HEK293T (cell line): ENCODE data around the gene RPTOR.

Experiments used
- ARNT ChIP-seq: fragments of 450-650 bp; IDR thresholded peaks from 2 replicates; pipeline ENCODE4 v1.6.1; 2017; ENCODE audit warnings: mild to moderate bottlenecking
- BHLHE40 ChIP-seq: fragments of 450-650 bp; IDR thresholded peaks from 2 replicates; pipeline ENCODE4 v1.6.1; 2016; ENCODE audit warnings: mild to moderate bottlenecking, moderate library complexity, borderline replicate concordance
- CTBP1 ChIP-seq: fragments of 450-650 bp; IDR thresholded peaks from 2 replicates; pipeline ENCODE4 v1.6.1; 2016; ENCODE audit warnings: borderline replicate concordance
- ELF4 ChIP-seq: fragments of 450-650 bp; IDR thresholded peaks from 2 replicates; pipeline ENCODE4 v1.6.1; 2017; ENCODE audit warnings: antibody characterized with exemption
- FOXK2 ChIP-seq: fragments of 450-650 bp; IDR thresholded peaks from 2 replicates; pipeline ENCODE4 v1.6.1; 2016; ENCODE audit warnings: mild to moderate bottlenecking
- FOXM1 ChIP-seq: fragments of 450-650 bp; IDR thresholded peaks from 2 replicates; pipeline ENCODE4 v1.6.1; 2017; ENCODE audit warnings: mild to moderate bottlenecking, borderline replicate concordance
- L3MBTL2 ChIP-seq: fragments of 450-650 bp; conservative IDR thresholded peaks from 2 replicates; pipeline ENCODE4 v1.6.1; 2016; ENCODE audit warnings: mild to moderate bottlenecking
- NFRKB ChIP-seq: fragments of 450-650 bp; IDR thresholded peaks from 2 replicates; pipeline ENCODE4 v1.6.1; 2016; ENCODE audit warnings: mild to moderate bottlenecking, moderate library complexity
- SP1 ChIP-seq: fragments of 450-650 bp; IDR thresholded peaks from 2 replicates; pipeline ENCODE4 v1.6.1; 2017
- SUZ12 ChIP-seq: fragments of 450-650 bp; IDR thresholded peaks from 2 replicates; pipeline ENCODE4 v1.6.1; 2016; ENCODE audit warnings: mild to moderate bottlenecking
- ZNF384 ChIP-seq: fragments of 450-650 bp; IDR thresholded peaks from 2 replicates; pipeline ENCODE4 v1.6.1; 2016
- TF ChIP-seq, protein P1 (sequence below): fragments of 450-650 bp; IDR thresholded peaks from 2 replicates; pipeline ENCODE4 v1.6.1; 2016

DNA sequence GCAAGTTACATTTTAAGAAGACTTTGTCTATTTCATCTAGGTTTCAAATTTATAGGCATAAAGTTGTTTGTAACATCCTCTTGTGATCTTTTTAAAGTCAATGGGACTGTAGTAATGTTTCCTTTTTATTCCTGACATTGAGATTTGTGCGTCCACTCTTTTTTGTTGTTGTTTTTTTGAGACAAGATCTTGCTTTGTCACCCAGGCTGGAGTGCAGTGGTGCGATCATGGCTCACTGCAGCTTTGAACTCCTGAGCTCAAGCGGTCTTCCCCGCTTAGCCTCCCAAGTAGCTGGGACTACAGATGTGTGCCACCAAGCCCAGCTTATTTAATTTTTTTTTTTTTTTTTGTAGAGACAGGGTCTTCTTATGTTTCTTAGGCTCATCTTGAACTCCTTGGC lies 29.9 kb downstream of the RPTOR start:
- TF ChIP-seq FOXK2 (no peak), FOXM1 (no peak), ARNT (no peak), SUZ12 (no peak), L3MBTL2 (no peak), NFRKB (no peak), ZNF384 (no peak), SP1 (no peak), CTBP1 (no peak), BHLHE40 (no peak), ELF4 (no peak)
- TF ChIP-seq, protein P1, sequence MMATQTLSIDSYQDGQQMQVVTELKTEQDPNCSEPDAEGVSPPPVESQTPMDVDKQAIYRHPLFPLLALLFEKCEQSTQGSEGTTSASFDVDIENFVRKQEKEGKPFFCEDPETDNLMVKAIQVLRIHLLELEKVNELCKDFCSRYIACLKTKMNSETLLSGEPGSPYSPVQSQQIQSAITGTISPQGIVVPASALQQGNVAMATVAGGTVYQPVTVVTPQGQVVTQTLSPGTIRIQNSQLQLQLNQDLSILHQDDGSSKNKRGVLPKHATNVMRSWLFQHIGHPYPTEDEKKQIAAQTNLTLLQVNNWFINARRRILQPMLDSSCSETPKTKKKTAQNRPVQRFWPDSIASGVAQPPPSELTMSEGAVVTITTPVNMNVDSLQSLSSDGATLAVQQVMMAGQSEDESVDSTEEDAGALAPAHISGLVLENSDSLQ: no peak
